K562 (cell line): ENCODE results near the gene RUNX1. TPM values are rescaled to one million over a fixed set of nuclear protein-coding genes. Genes with fewer than 3 reads are reported as not detected.

Experiments used
- CCNT2 ChIP-seq: IDR thresholded peaks from 2 replicates; pipeline ENCODE4 v1.6.1; 2011; ENCODE audit warnings: borderline replicate concordance, low read depth, mild to moderate bottlenecking, moderate library complexity, mixed read lengths, low read length; ENCODE audit not compliant: insufficient read length; ENCODE audit errors: extremely low read depth
- CGGBP1 ChIP-seq: fragments of 250-450 bp; sonication (Bioruptor Pico); IDR thresholded peaks from 2 replicates; pipeline ENCODE4 v1.9.0; 2021; ENCODE audit warnings: mild to moderate bottlenecking
- CXXC5 ChIP-seq: fragments of 250-450 bp; sonication (Bioruptor Pico); IDR thresholded peaks from 2 replicates; pipeline ENCODE4 v1.8.0; 2022; ENCODE audit warnings: inconsistent platforms, mild to moderate bottlenecking, moderate library complexity
- DMBX1 ChIP-seq: fragments of 250-450 bp; sonication (Bioruptor Pico); IDR thresholded peaks from 2 replicates; pipeline ENCODE4 v1.8.0; 2022; ENCODE audit warnings: inconsistent platforms, mild to moderate bottlenecking, moderate library complexity, borderline replicate concordance
- KLF13 ChIP-seq: fragments of 450-650 bp; IDR thresholded peaks from 2 replicates; pipeline ENCODE4 v1.6.1; 2016; ENCODE audit warnings: missing genetic modification characterization, low read depth, mild to moderate bottlenecking, missing compliant biosample characterization, moderate library complexity, borderline replicate concordance
- NFIC ChIP-seq: fragments of 450-650 bp; IDR thresholded peaks from 2 replicates; pipeline ENCODE4 v1.6.1; 2017; ENCODE audit warnings: mild to moderate bottlenecking, inconsistent platforms
- PHF8 ChIP-seq: fragments of 200-600 bp; sonication (generic); IDR thresholded peaks from 2 replicates; pipeline ENCODE4 v1.6.1; 2012; ENCODE audit warnings: mixed run types, mild to moderate bottlenecking, inconsistent platforms, low read length, moderate library complexity, borderline replicate concordance
- SP1 ChIP-seq: sonication (generic); formaldehyde crosslinking; IDR thresholded peaks from 2 replicates; pipeline ENCODE4 v1.8.1; 2022; ENCODE audit warnings: mild to moderate bottlenecking, missing genetic modification reagents
- TAF9B ChIP-seq: fragments of 450-650 bp; IDR thresholded peaks from 2 replicates; pipeline ENCODE4 v1.6.1; 2018; ENCODE audit warnings: mild to moderate bottlenecking; ENCODE audit not compliant: partially characterized antibody
- USF2 ChIP-seq: sonication (generic); formaldehyde crosslinking; IDR thresholded peaks from 2 replicates; pipeline ENCODE4 v1.5.0; 2020; ENCODE audit warnings: missing genetic modification reagents
- ZBTB1 ChIP-seq: sonication (generic); formaldehyde crosslinking; IDR thresholded peaks from 2 replicates; pipeline ENCODE4 v1.8.1; 2023; ENCODE audit warnings: missing genetic modification reagents, low read depth, mild to moderate bottlenecking, borderline replicate concordance
- ZFPM2 ChIP-seq: fragments of 250-450 bp; sonication (Bioruptor Pico); IDR thresholded peaks from 2 replicates; pipeline ENCODE4 v1.5.1; 2022; ENCODE audit warnings: mild to moderate bottlenecking
- ZNF165 ChIP-seq: fragments of 250-450 bp; sonication (Bioruptor Pico); IDR thresholded peaks from 2 replicates; pipeline ENCODE4 v1.4.0; 2020; ENCODE audit warnings: borderline replicate concordance
- ZNF717 ChIP-seq: fragments of 250-450 bp; sonication (Bioruptor Pico); IDR thresholded peaks from 2 replicates; pipeline ENCODE4 v1.5.0; 2021
- polyA plus RNA-seq, 8 experiments: library from polyadenylated mRNA; depleted of rRNA in 4 of 8; stranded (reverse) in 5 of 8; unstranded in 3 of 8; fragments of >200 nt; fragmentation: Nextera tagmentation in 2 of 8; fragmentation: Illumina TruSeq in 1 of 8; extraction: Ambion mirVana in 2 of 8; extraction: Trizol in 1 of 8; gene quantifications; 2 replicates each; pipeline versions ENCODE4 v1.2.1 to v1.2.3, GENCODE V29; 2011 to 2014; ENCODE audit warnings: inconsistent platforms in 1 of 8, missing spikeins in 1 of 8
- total RNA-seq, 7 experiments: library from RNA; depleted of rRNA in 6 of 7; stranded (reverse); fragments of >200 nt in 6 of 7; fragmentation: Illumina TruSeq in 2 of 7; extraction: Trizol in 2 of 7; gene quantifications; 2 replicates each; pipeline versions ENCODE4 v1.2.1 to v1.2.3, GENCODE V29; 2011 to 2021; ENCODE audit warnings: low replicate concordance in 1 of 7
- TF ChIP-seq, protein P1 (sequence below): fragments of 250-450 bp; sonication (Bioruptor Pico); IDR thresholded peaks from 2 replicates; pipeline ENCODE4 v1.4.0; 2020; ENCODE audit warnings: borderline replicate concordance
- TF ChIP-seq, protein P2 (sequence below), 2 experiments: IDR thresholded peaks; 2 replicates each; pipeline ENCODE4 v1.6.1; 2011; ENCODE audit warnings: borderline replicate concordance in 1 of 2, control low read depth in 1 of 2, low read depth in 1 of 2, low read length in 1 of 2, mild to moderate bottlenecking in 1 of 2, mixed read lengths in 1 of 2, moderate library complexity in 1 of 2; ENCODE audit not compliant: insufficient read depth in 1 of 2, insufficient read length in 1 of 2, poor library complexity in 1 of 2, severe bottlenecking in 1 of 2; ENCODE audit errors: extremely low read depth in 1 of 2
- TF ChIP-seq, protein P3 (sequence below): fragments of 450-650 bp; formaldehyde crosslinking; IDR thresholded peaks from 2 replicates; pipeline ENCODE4 v1.4.0; 2020; ENCODE audit warnings: mild to moderate bottlenecking, moderate library complexity

Gene RUNX1
- total and polyA plus RNA-seq, 9 of the 15 experiments (the other 6 are each of a cell fraction or from before 2014, with no cell fraction given): 2.2 to 68.6 (median 17.8) TPM

- no peak for TF ChIP-seq CGGBP1 (CRISPR knock-in tag)
- TF ChIP-seq ZFPM2 (CRISPR knock-in tag): no peak
- TF ChIP-seq ZNF165 (CRISPR knock-in tag): no peak
- no peak for TF ChIP-seq USF2
- TF ChIP-seq CCNT2: peak; percentile 52
- TF ChIP-seq, protein P1, sequence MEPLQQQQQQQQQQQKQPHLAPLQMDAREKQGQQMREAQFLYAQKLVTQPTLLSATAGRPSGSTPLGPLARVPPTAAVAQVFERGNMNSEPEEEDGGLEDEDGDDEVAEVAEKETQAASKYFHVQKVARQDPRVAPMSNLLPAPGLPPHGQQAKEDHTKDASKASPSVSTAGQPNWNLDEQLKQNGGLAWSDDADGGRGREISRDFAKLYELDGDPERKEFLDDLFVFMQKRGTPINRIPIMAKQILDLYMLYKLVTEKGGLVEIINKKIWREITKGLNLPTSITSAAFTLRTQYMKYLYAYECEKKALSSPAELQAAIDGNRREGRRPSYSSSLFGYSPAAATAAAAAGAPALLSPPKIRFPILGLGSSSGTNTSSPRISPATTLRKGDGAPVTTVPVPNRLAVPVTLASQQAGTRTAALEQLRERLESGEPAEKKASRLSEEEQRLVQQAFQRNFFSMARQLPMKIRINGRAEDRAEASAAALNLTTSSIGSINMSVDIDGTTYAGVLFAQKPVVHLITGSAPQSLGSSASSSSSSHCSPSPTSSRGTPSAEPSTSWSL (CRISPR knock-in tag): no peak
- no peak for TF ChIP-seq ZNF717 (CRISPR knock-in tag)
- no peak for TF ChIP-seq KLF13 (tag)
- TF ChIP-seq NFIC: peak; percentile 9; the same call in 1 of the 2 replicates
- TF ChIP-seq, protein P2, sequence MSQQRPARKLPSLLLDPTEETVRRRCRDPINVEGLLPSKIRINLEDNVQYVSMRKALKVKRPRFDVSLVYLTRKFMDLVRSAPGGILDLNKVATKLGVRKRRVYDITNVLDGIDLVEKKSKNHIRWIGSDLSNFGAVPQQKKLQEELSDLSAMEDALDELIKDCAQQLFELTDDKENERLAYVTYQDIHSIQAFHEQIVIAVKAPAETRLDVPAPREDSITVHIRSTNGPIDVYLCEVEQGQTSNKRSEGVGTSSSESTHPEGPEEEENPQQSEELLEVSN (IDR thresholded peaks at IDR 0.05; ENCODE audit: borderline replicate concordance in 1 of 2, extremely low read depth in 1 of 2, insufficient read depth in 1 of 2, insufficient read length in 1 of 2, low read depth in 1 of 2, low read length in 1 of 2, poor library complexity in 1 of 2, severe bottlenecking in 1 of 2): peak; percentile 59 to 89
- TF ChIP-seq SP1 (CRISPR knock-in tag): peak; percentile 55
- no peak for TF ChIP-seq PHF8
- TF ChIP-seq ZBTB1: peak; percentile 99
- TF ChIP-seq CXXC5: peak; percentile 60
- TF ChIP-seq, protein P3, sequence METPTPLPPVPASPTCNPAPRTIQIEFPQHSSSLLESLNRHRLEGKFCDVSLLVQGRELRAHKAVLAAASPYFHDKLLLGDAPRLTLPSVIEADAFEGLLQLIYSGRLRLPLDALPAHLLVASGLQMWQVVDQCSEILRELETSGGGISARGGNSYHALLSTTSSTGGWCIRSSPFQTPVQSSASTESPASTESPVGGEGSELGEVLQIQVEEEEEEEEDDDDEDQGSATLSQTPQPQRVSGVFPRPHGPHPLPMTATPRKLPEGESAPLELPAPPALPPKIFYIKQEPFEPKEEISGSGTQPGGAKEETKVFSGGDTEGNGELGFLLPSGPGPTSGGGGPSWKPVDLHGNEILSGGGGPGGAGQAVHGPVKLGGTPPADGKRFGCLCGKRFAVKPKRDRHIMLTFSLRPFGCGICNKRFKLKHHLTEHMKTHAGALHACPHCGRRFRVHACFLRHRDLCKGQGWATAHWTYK (CRISPR knock-in tag): peak; percentile 70; the same call in 1 of the 2 replicates
- TF ChIP-seq DMBX1 (CRISPR knock-in tag): peak; percentile 9; the same call in 1 of the 2 replicates
- peak; percentile 30 for TF ChIP-seq TAF9B
These were observed 161.2 kb downstream of the RUNX1 start (continued) for GRCh38 chr21:34887725-34888568.
